GM23338 (cell line): ENCODE results near the gene PPM1F.

Source experiments
- CREB1 ChIP-seq: fragments of 250-450 bp; sonication (Bioruptor Pico); IDR thresholded peaks from 2 replicates; pipeline ENCODE4 v1.5.0; 2020; ENCODE audit warnings: low read depth, mild to moderate bottlenecking, moderate library complexity
- EZH2 ChIP-seq: fragments of 200-600 bp; sonication (generic); IDR thresholded peaks from one replicate; pipeline ENCODE4 v1.8.0; 2017; ENCODE audit warnings: antibody characterized with exemption, mild to moderate bottlenecking, low read depth; ENCODE audit not compliant: unreplicated experiment
- JUNB ChIP-seq: IDR thresholded peaks from one replicate; pipeline ENCODE4 v1.6.1; 2016; ENCODE audit warnings: antibody characterized with exemption; ENCODE audit not compliant: unreplicated experiment
- STAT1 ChIP-seq: IDR thresholded peaks from one replicate; pipeline ENCODE4 v1.6.1; 2016; ENCODE audit warnings: antibody characterized with exemption; ENCODE audit not compliant: unreplicated experiment
- ZNF331 ChIP-seq: fragments of 250-450 bp; sonication (Bioruptor Pico); IDR thresholded peaks from 2 replicates; pipeline ENCODE4 v1.5.0; 2020; ENCODE audit warnings: low read depth, mild to moderate bottlenecking, moderate library complexity
- TF ChIP-seq, protein P1 (sequence below), 2 experiments: fragments of 200-600 bp in 1 of 2; sonication (generic) in 1 of 2; conservative IDR thresholded peaks; 2 replicates each; pipeline versions ENCODE4 v1.5.1 to v1.6.1; 2016 to 2017; ENCODE audit warnings: antibody characterized with exemption in 2 of 2, low read depth in 2 of 2, mild to moderate bottlenecking in 2 of 2, moderate library complexity in 1 of 2
- TF ChIP-seq, protein P2 (sequence below): IDR thresholded peaks from one replicate; pipeline ENCODE4 v1.6.1; 2018; ENCODE audit warnings: antibody characterized with exemption; ENCODE audit not compliant: unreplicated experiment

DNA sequence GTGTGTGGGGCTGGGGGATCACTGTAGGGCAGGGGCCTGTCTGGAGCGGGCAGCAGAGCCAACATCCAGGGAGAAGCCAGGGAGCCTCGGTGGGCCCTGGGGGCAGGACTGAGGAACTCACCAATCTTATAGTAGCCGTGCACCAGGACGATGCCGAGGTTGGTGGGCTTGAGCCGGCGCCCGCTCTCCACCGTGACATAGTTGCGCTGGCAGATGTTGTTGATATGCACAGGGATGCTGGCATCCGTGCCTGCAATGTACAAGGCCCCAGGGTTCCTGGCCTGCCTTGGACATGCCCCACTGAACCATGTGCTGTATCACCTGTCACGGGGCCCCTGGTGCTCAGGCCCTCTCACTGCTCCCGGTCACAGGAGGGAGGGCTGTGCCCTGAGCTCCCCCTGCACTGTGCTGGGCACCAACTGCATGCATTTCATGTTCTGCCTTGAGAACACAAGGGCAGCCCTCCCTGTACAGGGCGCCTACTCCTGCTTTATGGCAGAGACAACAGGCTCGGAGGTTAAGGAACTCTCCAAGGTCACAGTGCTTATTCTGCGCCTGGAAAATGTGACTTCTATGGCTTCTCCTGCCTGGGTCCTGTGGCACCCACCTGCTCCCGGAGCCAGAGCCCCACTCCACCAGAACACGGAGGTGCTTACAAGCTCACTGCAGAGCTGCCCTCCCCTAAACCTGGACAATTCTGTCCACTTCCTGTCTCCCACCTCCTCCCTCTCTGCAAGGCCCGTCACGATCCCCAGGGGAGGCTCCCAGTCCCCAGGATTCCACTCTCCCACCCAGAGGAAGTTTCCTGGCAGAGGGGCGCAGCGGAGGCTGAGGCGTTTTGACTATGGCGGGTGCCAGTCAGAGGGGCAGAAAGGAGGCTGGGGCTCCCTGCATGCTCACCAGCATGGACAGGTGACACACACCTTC lies 7.8 kb upstream of the PPM1F start:
- TF ChIP-seq, protein P1, sequence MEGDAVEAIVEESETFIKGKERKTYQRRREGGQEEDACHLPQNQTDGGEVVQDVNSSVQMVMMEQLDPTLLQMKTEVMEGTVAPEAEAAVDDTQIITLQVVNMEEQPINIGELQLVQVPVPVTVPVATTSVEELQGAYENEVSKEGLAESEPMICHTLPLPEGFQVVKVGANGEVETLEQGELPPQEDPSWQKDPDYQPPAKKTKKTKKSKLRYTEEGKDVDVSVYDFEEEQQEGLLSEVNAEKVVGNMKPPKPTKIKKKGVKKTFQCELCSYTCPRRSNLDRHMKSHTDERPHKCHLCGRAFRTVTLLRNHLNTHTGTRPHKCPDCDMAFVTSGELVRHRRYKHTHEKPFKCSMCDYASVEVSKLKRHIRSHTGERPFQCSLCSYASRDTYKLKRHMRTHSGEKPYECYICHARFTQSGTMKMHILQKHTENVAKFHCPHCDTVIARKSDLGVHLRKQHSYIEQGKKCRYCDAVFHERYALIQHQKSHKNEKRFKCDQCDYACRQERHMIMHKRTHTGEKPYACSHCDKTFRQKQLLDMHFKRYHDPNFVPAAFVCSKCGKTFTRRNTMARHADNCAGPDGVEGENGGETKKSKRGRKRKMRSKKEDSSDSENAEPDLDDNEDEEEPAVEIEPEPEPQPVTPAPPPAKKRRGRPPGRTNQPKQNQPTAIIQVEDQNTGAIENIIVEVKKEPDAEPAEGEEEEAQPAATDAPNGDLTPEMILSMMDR (conservative IDR thresholded peaks at IDR 0.05; ENCODE audit: low read depth in 2 of 2), result no peak
- TF ChIP-seq EZH2 (no peak), CREB1 (CRISPR knock-in tag) (no peak), JUNB (no peak), ZNF331 (CRISPR knock-in tag) (no peak), STAT1 (no peak)
- TF ChIP-seq, protein P2, sequence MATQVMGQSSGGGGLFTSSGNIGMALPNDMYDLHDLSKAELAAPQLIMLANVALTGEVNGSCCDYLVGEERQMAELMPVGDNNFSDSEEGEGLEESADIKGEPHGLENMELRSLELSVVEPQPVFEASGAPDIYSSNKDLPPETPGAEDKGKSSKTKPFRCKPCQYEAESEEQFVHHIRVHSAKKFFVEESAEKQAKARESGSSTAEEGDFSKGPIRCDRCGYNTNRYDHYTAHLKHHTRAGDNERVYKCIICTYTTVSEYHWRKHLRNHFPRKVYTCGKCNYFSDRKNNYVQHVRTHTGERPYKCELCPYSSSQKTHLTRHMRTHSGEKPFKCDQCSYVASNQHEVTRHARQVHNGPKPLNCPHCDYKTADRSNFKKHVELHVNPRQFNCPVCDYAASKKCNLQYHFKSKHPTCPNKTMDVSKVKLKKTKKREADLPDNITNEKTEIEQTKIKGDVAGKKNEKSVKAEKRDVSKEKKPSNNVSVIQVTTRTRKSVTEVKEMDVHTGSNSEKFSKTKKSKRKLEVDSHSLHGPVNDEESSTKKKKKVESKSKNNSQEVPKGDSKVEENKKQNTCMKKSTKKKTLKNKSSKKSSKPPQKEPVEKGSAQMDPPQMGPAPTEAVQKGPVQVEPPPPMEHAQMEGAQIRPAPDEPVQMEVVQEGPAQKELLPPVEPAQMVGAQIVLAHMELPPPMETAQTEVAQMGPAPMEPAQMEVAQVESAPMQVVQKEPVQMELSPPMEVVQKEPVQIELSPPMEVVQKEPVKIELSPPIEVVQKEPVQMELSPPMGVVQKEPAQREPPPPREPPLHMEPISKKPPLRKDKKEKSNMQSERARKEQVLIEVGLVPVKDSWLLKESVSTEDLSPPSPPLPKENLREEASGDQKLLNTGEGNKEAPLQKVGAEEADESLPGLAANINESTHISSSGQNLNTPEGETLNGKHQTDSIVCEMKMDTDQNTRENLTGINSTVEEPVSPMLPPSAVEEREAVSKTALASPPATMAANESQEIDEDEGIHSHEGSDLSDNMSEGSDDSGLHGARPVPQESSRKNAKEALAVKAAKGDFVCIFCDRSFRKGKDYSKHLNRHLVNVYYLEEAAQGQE, result no peak
